OCI-LY3 (cell line): ENCODE results near the gene TAF7L.

ENCODE experiments used
- CTCF ChIP-seq: fragments of 200-600, 300-600 bp; sonication (generic); IDR thresholded peaks from 2 replicates; pipeline ENCODE4 v1.5.1; 2014; ENCODE audit warnings: antibody characterized with exemption, low read length, low read depth
- EZH2phosphoT487 ChIP-seq: fragments of 200-600 bp; shearing (Covaris generic); IDR thresholded peaks from 2 replicates; pipeline ENCODE4 v1.6.1; 2018; ENCODE audit warnings: antibody characterized with exemption, mixed run types, low read depth

GRCh38 chrX:101220662-101221260 lies 70.4 kb downstream of the TAF7L start:
- TF ChIP-seq CTCF: no peak
- TF ChIP-seq EZH2phosphoT487: no peak
